ENCODE data around the gene MOB3A. TPM values are rescaled to one million over a fixed set of nuclear protein-coding genes. Genes with fewer than 3 reads are reported as not detected.

Gene MOB3A
- polyA plus RNA-seq, 1 of the 3 experiments (the other 2 are of a cell fraction): 24.1 TPM

- no peak for DNase-seq
- Histone ChIP-seq H2AFZ (ENCODE audit: low read depth) (no peak overlapping the region), H3K9me3 (no peaks in the 10 kb centered on the region), H3K4me2 (no peak overlapping the region), H3K4me1 (ENCODE audit: control insufficient read depth in 1 of 2, insufficient read depth in 2 of 2, low read depth in 1 of 2, low read length in 1 of 2) (peaks cover 25 to 67% of the 10 kb centered on the region in 2 experiments; a peak in 3 of 4 replicates), H3F3A (replicated peaks; ENCODE audit: insufficient read depth) (peaks cover 9% of the 10 kb centered on the region), H3K36me3 (replicated peaks in 1 of 2; ENCODE audit: control insufficient read depth in 1 of 2, insufficient read depth in 2 of 2, low read length in 1 of 2) (peaks cover 4 to 49% of the 10 kb centered on the region in 2 experiments), H3K4me3 (ENCODE audit: low read depth in 2 of 2, low read length in 1 of 2) (no peak overlapping the region), H3K27ac (ENCODE audit: low read depth in 2 of 2, low read length in 1 of 2) (no peak overlapping the region; a peak in 1 of 4 replicates), H3K79me2 (ENCODE audit: insufficient read depth) (peaks cover 42% of the 10 kb centered on the region), H3K27me3 (ENCODE audit: insufficient read depth) (no peaks in the 10 kb centered on the region), H4K20me1 (ENCODE audit: insufficient read depth) (peaks cover 82% of the 10 kb centered on the region), H3K9me2 (no peaks in the 10 kb centered on the region), H3K9ac (no peak overlapping the region)
- WGBS (ENCODE audit: low lambda C conversion rate): 90% methylated on average over 8 of the region's 14 CpGs
- CTCF ChIA-PET: interaction anchor here (0.6 kb wide), 1 partner anchor 106 kb away, joined by 3 read pairs; no protein-coding TSS in a partner anchor
- POLR2A ChIA-PET: no interaction called here
- TF ChIP-seq EZH2phosphoT487 (IDR thresholded peaks at IDR 0.05; ENCODE audit: borderline replicate concordance, low read depth) (no peak), RCOR1 (IDR thresholded peaks at IDR 0.05; ENCODE audit: low read length) (no peak), CHD2 (IDR thresholded peaks at IDR 0.05; ENCODE audit: low read length, partially characterized antibody) (no peak), RXRA (IDR thresholded peaks at IDR 0.05; ENCODE audit: borderline replicate concordance, low read depth) (no peak), TEAD4 (IDR thresholded peaks at IDR 0.05; ENCODE audit: borderline replicate concordance, insufficient read depth) (no peak), RAD21 (IDR thresholded peaks at IDR 0.05; ENCODE audit: low read length) (no peak), FOXJ3 (CRISPR knock-in tag; IDR thresholded peaks at IDR 0.05) (no peak), CTCF (IDR thresholded peaks at IDR 0.05) (no peak), TCF12 (IDR thresholded peaks at IDR 0.05) (no peak), MEF2A (IDR thresholded peaks at IDR 0.05; ENCODE audit: borderline replicate concordance, low read depth) (no peak), RFX5 (IDR thresholded peaks at IDR 0.05; ENCODE audit: low read length) (no peak)
- TF ChIP-seq, protein P1, sequence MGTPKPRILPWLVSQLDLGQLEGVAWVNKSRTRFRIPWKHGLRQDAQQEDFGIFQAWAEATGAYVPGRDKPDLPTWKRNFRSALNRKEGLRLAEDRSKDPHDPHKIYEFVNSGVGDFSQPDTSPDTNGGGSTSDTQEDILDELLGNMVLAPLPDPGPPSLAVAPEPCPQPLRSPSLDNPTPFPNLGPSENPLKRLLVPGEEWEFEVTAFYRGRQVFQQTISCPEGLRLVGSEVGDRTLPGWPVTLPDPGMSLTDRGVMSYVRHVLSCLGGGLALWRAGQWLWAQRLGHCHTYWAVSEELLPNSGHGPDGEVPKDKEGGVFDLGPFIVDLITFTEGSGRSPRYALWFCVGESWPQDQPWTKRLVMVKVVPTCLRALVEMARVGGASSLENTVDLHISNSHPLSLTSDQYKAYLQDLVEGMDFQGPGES (IDR thresholded peaks at IDR 0.05; ENCODE audit: low read depth, low read length): no peak
Measured at GRCh38 chr19:2045501-2046045, 50.6 kb downstream of the MOB3A start.

DNA sequence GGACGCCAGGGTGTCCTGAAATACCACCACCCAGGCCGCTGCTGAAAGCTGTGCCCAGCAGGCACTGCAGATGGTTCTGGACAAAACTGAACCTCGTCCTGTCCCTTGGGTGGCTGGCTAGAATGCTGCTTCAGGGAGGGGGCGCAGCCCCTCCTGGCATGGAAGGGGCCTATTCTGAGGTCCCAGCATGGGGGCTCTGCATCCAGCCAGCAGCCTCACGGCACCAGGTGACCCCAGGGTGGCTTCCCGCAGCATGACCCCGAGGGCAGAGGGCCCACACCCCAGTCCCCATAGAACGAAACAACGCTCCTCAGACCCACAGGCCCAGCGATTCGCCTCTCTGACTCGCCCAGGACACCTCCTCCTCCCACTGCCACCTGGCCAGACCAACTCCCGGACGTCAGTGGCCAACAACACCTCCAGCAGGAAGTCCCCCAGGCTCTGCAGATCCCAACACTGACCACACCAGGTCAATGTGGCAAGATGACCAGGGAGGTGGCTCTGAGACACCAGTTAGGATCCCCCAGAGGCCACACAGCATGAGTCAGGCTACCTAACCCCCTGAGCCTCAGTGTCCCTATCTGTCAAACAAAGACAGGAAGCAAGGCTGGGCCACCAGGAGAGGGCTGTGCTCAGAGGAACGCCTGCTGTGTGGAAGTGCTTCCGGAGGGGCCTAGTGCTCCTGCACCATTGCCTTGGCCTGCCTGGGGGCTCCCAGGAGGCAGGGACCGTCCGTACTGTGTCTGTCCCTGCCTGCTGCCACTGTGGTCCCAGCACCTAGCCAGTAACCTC lies 51.2 kb downstream of the MOB3A start:
- H3K27ac ChIP-seq (ENCODE audit: low read depth in 2 of 2, low read length in 1 of 2): peak overlapping the region in 1 of 2 experiments; percentile 54; a peak in 1 of 4 replicates
- H3K9me2 ChIP-seq: no peaks in the 10 kb centered on the region
- ChIA-PET CTCF (interaction anchor here (0.6 kb wide), 1 partner anchor 105 kb away, joined by 3 read pairs; no protein-coding TSS in a partner anchor), POLR2A (no interaction called here)
- H3K9ac ChIP-seq: no peak overlapping the region
- 96% methylated on average over 17 of the region's 18 CpGs for WGBS (ENCODE audit: low lambda C conversion rate)
- peaks cover 75% of the 10 kb centered on the region for H4K20me1 ChIP-seq (ENCODE audit: insufficient read depth)
- H3K79me2 ChIP-seq (ENCODE audit: insufficient read depth): peaks cover 36% of the 10 kb centered on the region
- DNase-seq: no peak
- H3K4me1 ChIP-seq (ENCODE audit: control insufficient read depth in 1 of 2, insufficient read depth in 2 of 2, low read depth in 1 of 2, low read length in 1 of 2): peaks cover 25 to 69% of the 10 kb centered on the region in 2 experiments; a peak in 3 of 4 replicates
- H3F3A ChIP-seq (replicated peaks; ENCODE audit: insufficient read depth): peaks cover 6% of the 10 kb centered on the region
- H3K9me3 ChIP-seq: no peaks in the 10 kb centered on the region
- no peak overlapping the region for H2AFZ ChIP-seq (ENCODE audit: low read depth)
- no peak overlapping the region for H3K4me2 ChIP-seq
- H3K27me3 ChIP-seq (ENCODE audit: insufficient read depth): no peaks in the 10 kb centered on the region
- H3K36me3 ChIP-seq (replicated peaks in 1 of 2; ENCODE audit: control insufficient read depth in 1 of 2, insufficient read depth in 2 of 2, low read length in 1 of 2): peaks cover 4 to 55% of the 10 kb centered on the region in 2 experiments
- no peak overlapping the region for H3K4me3 ChIP-seq (ENCODE audit: low read depth in 2 of 2, low read length in 1 of 2)
- no peak for TF ChIP-seq ELF1 (IDR thresholded peaks at IDR 0.05)
- TF ChIP-seq, protein P2, sequence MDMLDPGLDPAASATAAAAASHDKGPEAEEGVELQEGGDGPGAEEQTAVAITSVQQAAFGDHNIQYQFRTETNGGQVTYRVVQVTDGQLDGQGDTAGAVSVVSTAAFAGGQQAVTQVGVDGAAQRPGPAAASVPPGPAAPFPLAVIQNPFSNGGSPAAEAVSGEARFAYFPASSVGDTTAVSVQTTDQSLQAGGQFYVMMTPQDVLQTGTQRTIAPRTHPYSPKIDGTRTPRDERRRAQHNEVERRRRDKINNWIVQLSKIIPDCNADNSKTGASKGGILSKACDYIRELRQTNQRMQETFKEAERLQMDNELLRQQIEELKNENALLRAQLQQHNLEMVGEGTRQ (IDR thresholded peaks at IDR 0.05; ENCODE audit: borderline replicate concordance, low read depth, low read length): no peak
- no peak for TF ChIP-seq MXI1 (IDR thresholded peaks at IDR 0.05; ENCODE audit: low read depth, low read length)
- TF ChIP-seq, protein P1 (IDR thresholded peaks at IDR 0.05; ENCODE audit: low read depth, low read length): no peak
- TF ChIP-seq FOSL2 (IDR thresholded peaks at IDR 0.05; ENCODE audit: borderline replicate concordance, low read depth): no peak
- TF ChIP-seq, protein P3, sequence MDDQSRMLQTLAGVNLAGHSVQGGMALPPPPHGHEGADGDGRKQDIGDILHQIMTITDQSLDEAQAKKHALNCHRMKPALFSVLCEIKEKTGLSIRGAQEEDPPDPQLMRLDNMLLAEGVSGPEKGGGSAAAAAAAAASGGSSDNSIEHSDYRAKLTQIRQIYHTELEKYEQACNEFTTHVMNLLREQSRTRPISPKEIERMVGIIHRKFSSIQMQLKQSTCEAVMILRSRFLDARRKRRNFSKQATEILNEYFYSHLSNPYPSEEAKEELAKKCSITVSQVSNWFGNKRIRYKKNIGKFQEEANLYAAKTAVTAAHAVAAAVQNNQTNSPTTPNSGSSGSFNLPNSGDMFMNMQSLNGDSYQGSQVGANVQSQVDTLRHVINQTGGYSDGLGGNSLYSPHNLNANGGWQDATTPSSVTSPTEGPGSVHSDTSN (IDR thresholded peaks at IDR 0.05): no peak
- TF ChIP-seq, protein P4, sequence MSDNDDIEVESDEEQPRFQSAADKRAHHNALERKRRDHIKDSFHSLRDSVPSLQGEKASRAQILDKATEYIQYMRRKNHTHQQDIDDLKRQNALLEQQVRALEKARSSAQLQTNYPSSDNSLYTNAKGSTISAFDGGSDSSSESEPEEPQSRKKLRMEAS (IDR thresholded peaks at IDR 0.05; ENCODE audit: low read depth): no peak
- no peak for TF ChIP-seq POLR2AphosphoS5 (IDR thresholded peaks at IDR 0.05; ENCODE audit: low read depth, low read length)
- TF ChIP-seq MEF2A (IDR thresholded peaks at IDR 0.05; ENCODE audit: borderline replicate concordance, low read depth): no peak
- no peak for TF ChIP-seq EZH2phosphoT487 (IDR thresholded peaks at IDR 0.05; ENCODE audit: borderline replicate concordance, low read depth)
